Right cardiac atrium (tissue), 5 donors: Measurements from ENCODE around the gene PRICKLE3. TPM values are rescaled to one million over a fixed set of nuclear protein-coding genes. Genes with fewer than 3 reads are reported as not detected.
"Not testable (repeated sequence)": the region's sequence is repeated elsewhere in the genome, so short reads cannot be mapped to it uniquely, and the experiment has no call there.

Experiments
- ATAC-seq, 2 donors: fragments of 200-7000 bp; cut with Tn5 transposase; one replicate each; pipeline versions ENCODE4 v1.8.0 to v1.9.1; 2020; ENCODE audit warnings: moderate library complexity in 2 of 2, mild to moderate bottlenecking in 1 of 2
- DNase-seq, 3 donors: peaks; one replicate each; pipeline ENCODE4 v3.0.0-alpha.2; 2020
- H3K27ac ChIP-seq: one replicate; pipeline ENCODE4 v1.5.1; 2013; ENCODE audit warnings: mild to moderate bottlenecking, low read length, control low read depth, moderate library complexity
- H3K27me3 ChIP-seq: one replicate; pipeline ENCODE4 v1.6.1; 2013; ENCODE audit not compliant: control insufficient read depth, insufficient read depth
- H3K4me1 ChIP-seq: one replicate; pipeline ENCODE4 v1.6.1; 2013; ENCODE audit warnings: low read length; ENCODE audit not compliant: control insufficient read depth, insufficient read depth
- H3K4me3 ChIP-seq: one replicate; pipeline ENCODE4 v1.5.1; 2013; ENCODE audit warnings: low read length, control low read depth
- H3K9me3 ChIP-seq: one replicate; pipeline ENCODE4 v1.6.1; 2013; ENCODE audit warnings: low read length; ENCODE audit not compliant: control insufficient read depth
- WGBS: extraction: QIAGEN DNeasy Blood & Tissue Kit; methylation state at CpG from one replicate; pipeline ENCODE4 v1.1.7; 2013; 5-methylcytosine and 5-hydroxymethylcytosine counted together
- intact Hi-C, 4 donors: fragments of 100-400 bp; cut with DNase I; formaldehyde crosslinking; loops; one replicate each; pipeline versions ENCODE4 v1.11.0 to v1.14.0; 2022 to 2023
- polyA plus RNA-seq: library from polyadenylated mRNA; stranded (reverse); fragments of 200-250 nt; gene quantifications from one replicate; pipeline ENCODE4 v1.2.3, GENCODE V29; 2013
- total RNA-seq, 4 donors: library from RNA; stranded (reverse); fragmentation: NEBNext Ultra II Directional; extraction: Animal tissue kit (Norgen Biotek cat#: 25700); gene quantifications; one replicate each; pipeline ENCODE4 v1.2.1, GENCODE V29; 2021
- donor health status: healthy with polysubstance abuse.
- donor health status: DM: no; HTN: yes; CAD: no.
- donor health status: DM: no; HTN: no; CAD: no.
- donor health status: DM: no; HTN: yes; CAD: no; lungs with severe emphysema.
- donor health status: DM: yes; HTN: yes; CAD: no.

PRICKLE3 gene
- total and polyA plus RNA-seq, 5 donors, result 8.5 to 12.1 (median 10.7) TPM

DNA sequence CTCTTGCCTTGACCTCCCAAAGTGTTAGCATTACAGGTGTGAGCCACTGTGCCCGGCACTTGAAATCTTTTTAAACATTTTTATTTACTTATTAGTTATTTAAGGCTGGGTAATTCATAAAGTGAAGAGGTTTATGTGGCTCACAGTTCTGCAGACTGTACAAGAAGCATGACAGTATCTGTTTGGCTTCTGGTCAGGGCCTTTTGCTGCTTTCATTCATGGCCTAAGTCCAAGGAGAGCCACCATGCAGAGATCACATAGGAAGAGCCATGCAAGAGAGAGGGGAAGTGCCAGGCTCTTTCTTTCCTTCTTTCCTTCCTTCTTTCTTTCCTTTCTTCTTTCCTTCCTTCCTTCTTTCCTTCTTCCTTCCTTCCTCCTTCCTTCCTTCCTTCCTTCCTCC, 52.4 kb downstream of the PRICKLE3 start:
- no peak for ATAC-seq
- H3K27me3 ChIP-seq, result no peaks in the 10 kb centered on the region
- 90% methylated on average over 1 of the region's 1 CpG for WGBS
- H3K27ac ChIP-seq, result no peak overlapping the region
- no peak for DNase-seq
- intact Hi-C loops, result no loop called here
- H3K4me1 ChIP-seq, result no peaks in the 10 kb centered on the region
- no peaks in the 10 kb centered on the region for H3K9me3 ChIP-seq
- H3K4me3 ChIP-seq, result no peak overlapping the region

DNA sequence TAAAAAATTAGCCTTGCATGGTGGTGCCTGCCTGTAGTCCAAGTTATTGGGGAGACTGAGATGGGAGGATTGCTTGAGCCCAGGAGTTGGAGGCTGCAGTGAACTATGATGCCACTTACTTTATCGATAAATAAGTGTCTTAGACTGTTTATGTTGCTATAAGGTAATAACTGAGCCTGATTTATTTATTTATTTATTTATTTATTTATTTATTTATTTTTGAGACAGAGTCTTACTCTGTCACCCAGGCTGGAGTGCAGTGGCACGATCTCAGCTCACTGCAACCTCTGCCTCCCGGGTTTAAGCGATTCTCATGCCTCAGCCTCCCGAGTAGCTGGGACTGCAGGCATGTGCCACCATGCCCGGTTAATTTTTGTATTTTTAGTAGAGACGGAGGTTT, 53.9 kb downstream of the PRICKLE3 start:
- H3K4me3 ChIP-seq, H3K9me3 ChIP-seq, DNase-seq, H3K4me1 ChIP-seq, intact Hi-C loops, H3K27me3 ChIP-seq, H3K27ac ChIP-seq, ATAC-seq: not testable (repeated sequence)
- WGBS, result 98% methylated on average over 7 of the region's 7 CpGs

DNA sequence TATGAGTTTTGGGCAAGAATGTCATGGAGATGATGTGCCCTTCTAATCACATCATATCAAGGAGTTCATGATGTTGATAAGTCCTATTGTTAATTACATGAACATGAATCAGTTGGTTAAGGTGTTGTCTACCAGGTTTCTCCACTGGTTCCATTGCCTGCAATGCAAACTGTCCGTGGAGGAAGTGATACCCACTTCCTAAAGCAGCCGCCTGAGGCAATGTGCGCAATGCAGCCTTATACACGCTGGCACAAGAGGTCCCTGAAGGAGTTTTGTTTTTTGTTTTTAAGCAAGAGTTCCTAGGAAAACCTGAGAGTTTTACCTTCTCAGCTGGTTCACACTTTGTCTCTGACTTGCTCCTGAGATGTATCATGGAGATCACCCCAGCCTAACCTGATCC, 56.7 kb downstream of the PRICKLE3 start:
- Histone ChIP-seq H3K4me1 (no peaks in the 10 kb centered on the region), H3K27ac (no peak overlapping the region), H3K4me3 (no peak overlapping the region), H3K27me3 (no peaks in the 10 kb centered on the region), H3K9me3 (no peaks in the 10 kb centered on the region)
- ATAC-seq (no peak), DNase-seq (no peak)
- intact Hi-C loops, result no loop called here
- WGBS, result 76% methylated on average over 4 of the region's 4 CpGs

DNA sequence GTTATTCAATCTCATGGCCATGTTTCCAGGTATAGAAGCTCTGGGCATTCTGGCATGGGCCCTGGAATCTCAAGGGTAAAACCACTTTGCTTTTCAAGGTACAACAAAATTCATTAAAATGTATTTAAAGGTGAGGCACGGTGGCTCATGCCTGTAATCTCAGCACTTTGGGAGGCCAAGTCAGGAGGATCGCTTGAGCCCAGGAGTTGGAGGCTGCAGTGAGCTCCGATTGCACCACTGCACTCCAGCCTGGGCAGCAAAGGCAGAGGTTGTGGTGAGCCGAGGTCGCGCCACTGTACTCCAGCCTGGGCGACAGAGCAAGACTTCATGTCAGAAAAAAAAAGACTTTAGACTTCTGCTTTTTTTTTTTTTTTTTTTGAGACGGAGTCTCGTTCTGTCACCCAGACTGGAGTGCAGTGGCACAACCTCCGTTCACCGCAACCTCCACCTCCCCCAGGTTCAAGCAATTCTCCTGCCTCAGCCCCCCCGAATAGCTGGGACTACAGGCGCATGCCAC, 58.4 kb downstream of the PRICKLE3 start:
- intact Hi-C loops, H3K4me1 ChIP-seq, ATAC-seq, H3K9me3 ChIP-seq, DNase-seq, H3K27me3 ChIP-seq, H3K4me3 ChIP-seq, H3K27ac ChIP-seq: not testable (repeated sequence)
- WGBS, result 81% methylated on average over 12 of the region's 13 CpGs

Other genes starting within 250 kb of the PRICKLE3 start
- 10 to 100 TPM; 22.7 to 27.3 (median 24.9) TPM for gene OTUD5, start 228.8 kb downstream of the PRICKLE3 start, total RNA-seq
- 19.9 TPM for gene OTUD5, start 228.8 kb downstream of the PRICKLE3 start, polyA plus RNA-seq
- 1 to 10 TPM; 1.3 to 1.6 (median 1.5) TPM for gene KCND1, start 214.5 kb downstream of the PRICKLE3 start, total RNA-seq
- gene KCND1, start 214.5 kb downstream of the PRICKLE3 start, polyA plus RNA-seq, result 0.97 TPM
- gene GRIPAP1, start 184.1 kb downstream of the PRICKLE3 start, total RNA-seq, result 10 to 100 TPM; 24.0 to 34.1 (median 27.8) TPM
- 20.6 TPM for gene GRIPAP1, start 184.1 kb downstream of the PRICKLE3 start, polyA plus RNA-seq
- 10 to 100 TPM; 26.4 to 37.8 (median 28.3) TPM for gene TFE3, start 143.0 kb downstream of the PRICKLE3 start, total RNA-seq
- 21.4 TPM for gene TFE3, start 143.0 kb downstream of the PRICKLE3 start, polyA plus RNA-seq
- gene CCDC120, start 127.4 kb downstream of the PRICKLE3 start, total RNA-seq, result 1 to 10 TPM; 1.6 to 2.7 (median 1.9) TPM
- 1.2 TPM for gene CCDC120, start 127.4 kb downstream of the PRICKLE3 start, polyA plus RNA-seq
- gene PRAF2, start 112.4 kb downstream of the PRICKLE3 start, total RNA-seq, result 10 to 100 TPM; 14.2 to 20.2 (median 17.6) TPM
- 23.4 TPM for gene PRAF2, start 112.4 kb downstream of the PRICKLE3 start, polyA plus RNA-seq
- 10 to 100 TPM; 70.0 to 81.1 (median 79.8) TPM for gene WDR45, start 106.5 kb downstream of the PRICKLE3 start, total RNA-seq
- 82.5 TPM for gene WDR45, start 106.5 kb downstream of the PRICKLE3 start, polyA plus RNA-seq
- 10 to 100 TPM; 17.4 to 20.1 (median 18.1) TPM for gene GPKOW, start 62.6 kb downstream of the PRICKLE3 start, total RNA-seq
- gene GPKOW, start 62.6 kb downstream of the PRICKLE3 start, polyA plus RNA-seq, result 14.2 TPM
- gene MAGIX, start 23.6 kb downstream of the PRICKLE3 start, total RNA-seq, result 10 to 100 TPM in 3 of 4 donors, 1 to 10 TPM in 1; 9.0 to 16.6 (median 15.4) TPM
- gene MAGIX, start 23.6 kb downstream of the PRICKLE3 start, polyA plus RNA-seq, result 16.5 TPM
- 10 to 100 TPM; 83.0 to 96.4 (median 87.0) TPM for gene PLP2, start 14.5 kb downstream of the PRICKLE3 start, total RNA-seq
- 89.0 TPM for gene PLP2, start 14.5 kb downstream of the PRICKLE3 start, polyA plus RNA-seq
- gene SYP, start 13.8 kb upstream of the PRICKLE3 start, total RNA-seq, result 1 to 10 TPM; 2.1 to 3.1 (median 2.4) TPM
- gene SYP, start 13.8 kb upstream of the PRICKLE3 start, polyA plus RNA-seq, result 3.0 TPM
- gene CACNA1F, start 47.0 kb upstream of the PRICKLE3 start, total RNA-seq, result under 1 TPM; 0.17 to 0.78 (median 0.19) TPM
- gene CACNA1F, start 47.0 kb upstream of the PRICKLE3 start, polyA plus RNA-seq, result 0.09 TPM
- gene CCDC22, start 49.1 kb upstream of the PRICKLE3 start, total RNA-seq, result 10 to 100 TPM in 3 of 4 donors, 1 to 10 TPM in 1; 9.2 to 13.7 (median 12.2) TPM
- 8.5 TPM for gene CCDC22, start 49.1 kb upstream of the PRICKLE3 start, polyA plus RNA-seq
- gene FOXP3, start 78.3 kb upstream of the PRICKLE3 start, total RNA-seq, result under 1 TPM in 2 of 4 donors, not detected in 2; 0.09 to 0.28 TPM
- 0.05 TPM for gene FOXP3, start 78.3 kb upstream of the PRICKLE3 start, polyA plus RNA-seq
- 10 to 100 TPM; 23.8 to 29.3 (median 25.5) TPM for gene PPP1R3F, start 83.4 kb upstream of the PRICKLE3 start, total RNA-seq
- gene PPP1R3F, start 83.4 kb upstream of the PRICKLE3 start, polyA plus RNA-seq, result 23.5 TPM
- gene GAGE10, start 117.3 kb upstream of the PRICKLE3 start, total RNA-seq, result not detected
- not detected for gene GAGE10, start 117.3 kb upstream of the PRICKLE3 start, polyA plus RNA-seq
- gene GAGE12J, start 135.7 kb upstream of the PRICKLE3 start, total RNA-seq, result not detected
- gene GAGE12J, start 135.7 kb upstream of the PRICKLE3 start, polyA plus RNA-seq, result not detected
- not detected for gene GAGE13, start 145.2 kb upstream of the PRICKLE3 start, total RNA-seq
- not detected for gene GAGE13, start 145.2 kb upstream of the PRICKLE3 start, polyA plus RNA-seq